Central memory CD8-positive, alpha-beta T cell (primary cell): ENCODE results near the gene SPATA13.

Experiments
- ATAC-seq: fragments of 150-1000 bp; cut with Tn5 transposase; replicated peaks from 2 replicates; pipeline ENCODE4 v1.10.0; 2022; ENCODE audit warnings: mild to moderate bottlenecking, moderate FRiP score, moderate number of reproducible peaks; ENCODE audit not compliant: poor library complexity, severe bottlenecking; ENCODE audit errors: extremely low read depth
- DNase-seq, 2 donors: peaks; one replicate each; pipeline ENCODE4 v3.0.0; 2021; ENCODE audit warnings: low spot score in 2 of 2
- H3K27ac Mint-ChIP-seq: one replicate; pipeline ENCODE4 v1.8.0; 2022; ENCODE audit warnings: low read depth, mild to moderate bottlenecking, moderate library complexity, mixed read lengths
- H3K27me3 Mint-ChIP-seq: one replicate; pipeline ENCODE4 v1.8.0; 2022; ENCODE audit warnings: mixed read lengths
- H3K36me3 Mint-ChIP-seq: one replicate; pipeline ENCODE4 v1.8.0; 2022; ENCODE audit warnings: mild to moderate bottlenecking, moderate library complexity, mixed read lengths; ENCODE audit not compliant: insufficient read depth
- H3K4me1 Mint-ChIP-seq: one replicate; pipeline ENCODE4 v1.8.0; 2022; ENCODE audit warnings: mixed read lengths
- H3K4me3 Mint-ChIP-seq: one replicate; pipeline ENCODE4 v1.8.0; 2022; ENCODE audit warnings: mild to moderate bottlenecking, moderate library complexity, mixed read lengths
- H3K9me3 Mint-ChIP-seq: one replicate; pipeline ENCODE4 v1.8.0; 2022; ENCODE audit warnings: mixed read lengths

The SPATA13 gene

GRCh38 chr13:24241336-24241735, 80.8 kb downstream of the SPATA13 start:
- H3K36me3 Mint-ChIP-seq = peaks cover 2% of the 10 kb centered on the region
- H3K9me3 Mint-ChIP-seq = no peaks in the 10 kb centered on the region
- H3K4me1 Mint-ChIP-seq = peaks cover 6% of the 10 kb centered on the region
- ATAC-seq (no peak), DNase-seq (no peak)
- H3K27ac Mint-ChIP-seq = no peak overlapping the region
- H3K4me3 Mint-ChIP-seq = no peak overlapping the region
- H3K27me3 Mint-ChIP-seq = no peaks in the 10 kb centered on the region

GRCh38 chr13:24242100-24242499, 81.6 kb downstream of the SPATA13 start:
- no peaks in the 10 kb centered on the region for H3K9me3 Mint-ChIP-seq
- no peak overlapping the region for H3K4me3 Mint-ChIP-seq
- DNase-seq (no peak), ATAC-seq (no peak)
- H3K27me3 Mint-ChIP-seq = no peaks in the 10 kb centered on the region
- peaks cover 2% of the 10 kb centered on the region for H3K36me3 Mint-ChIP-seq
- H3K27ac Mint-ChIP-seq = no peak overlapping the region
- peaks cover 5% of the 10 kb centered on the region for H3K4me1 Mint-ChIP-seq

GRCh38 chr13:24243302-24243701, 82.8 kb downstream of the SPATA13 start:
- no peaks in the 10 kb centered on the region for H3K27me3 Mint-ChIP-seq
- no peak overlapping the region for H3K4me3 Mint-ChIP-seq
- peaks cover 2% of the 10 kb centered on the region for H3K36me3 Mint-ChIP-seq
- H3K4me1 Mint-ChIP-seq = no peaks in the 10 kb centered on the region
- DNase-seq (no peak), ATAC-seq (no peak)
- H3K27ac Mint-ChIP-seq = no peak overlapping the region
- no peaks in the 10 kb centered on the region for H3K9me3 Mint-ChIP-seq

GRCh38 chr13:24244802-24245201, 84.3 kb downstream of the SPATA13 start:
- peaks cover 3% of the 10 kb centered on the region for H3K4me1 Mint-ChIP-seq
- ATAC-seq (no peak), DNase-seq (no peak)
- H3K27ac Mint-ChIP-seq = no peak overlapping the region
- no peaks in the 10 kb centered on the region for H3K9me3 Mint-ChIP-seq
- H3K4me3 Mint-ChIP-seq = no peak overlapping the region
- peaks cover 2% of the 10 kb centered on the region for H3K36me3 Mint-ChIP-seq
- no peaks in the 10 kb centered on the region for H3K27me3 Mint-ChIP-seq

- no peak overlapping the region for H3K27ac Mint-ChIP-seq
- H3K4me1 Mint-ChIP-seq = peaks cover 23% of the 10 kb centered on the region
- ATAC-seq = no peak
- no peak overlapping the region for H3K4me3 Mint-ChIP-seq
- DNase-seq = no peak
- no peaks in the 10 kb centered on the region for H3K9me3 Mint-ChIP-seq
- peaks cover 7% of the 10 kb centered on the region for H3K36me3 Mint-ChIP-seq
- no peaks in the 10 kb centered on the region for H3K27me3 Mint-ChIP-seq
Measured at GRCh38 chr13:24247016-24247415, 86.5 kb downstream of the SPATA13 start.

- no peaks in the 10 kb centered on the region for H3K9me3 Mint-ChIP-seq
- no peaks in the 10 kb centered on the region for H3K27me3 Mint-ChIP-seq
- no peak for DNase-seq
- peak overlapping the region; percentile 92 for H3K4me3 Mint-ChIP-seq
- H3K27ac Mint-ChIP-seq = peak overlapping the region; percentile 95
- peaks cover 25% of the 10 kb centered on the region for H3K36me3 Mint-ChIP-seq
- H3K4me1 Mint-ChIP-seq = peaks cover 49% of the 10 kb centered on the region
- no peak for ATAC-seq
Measured at GRCh38 chr13:24249624-24250023, 89.1 kb downstream of the SPATA13 start.

- Mint-ChIP-seq H3K27ac (peak overlapping the region; percentile 95), H3K36me3 (peaks cover 32% of the 10 kb centered on the region), H3K27me3 (no peaks in the 10 kb centered on the region), H3K9me3 (no peaks in the 10 kb centered on the region), H3K4me1 (peaks cover 58% of the 10 kb centered on the region), H3K4me3 (peak overlapping the region; percentile 92)
- DNase-seq = no peak
- no peak for ATAC-seq
Measured at GRCh38 chr13:24250376-24251057, 90.0 kb downstream of the SPATA13 start.

- Mint-ChIP-seq H3K4me3 (peak overlapping the region; percentile 92), H3K9me3 (no peaks in the 10 kb centered on the region), H3K36me3 (peaks cover 38% of the 10 kb centered on the region), H3K27me3 (no peaks in the 10 kb centered on the region), H3K27ac (peak overlapping the region; percentile 95), H3K4me1 (peaks cover 67% of the 10 kb centered on the region)
- ATAC-seq (peak; percentile 85), DNase-seq (peak; percentile 69 to 85)
Measured at GRCh38 chr13:24251525-24251924, 91.0 kb downstream of the SPATA13 start.

- H3K4me3 Mint-ChIP-seq = peak overlapping the region; percentile 92
- H3K4me1 Mint-ChIP-seq = peaks cover 73% of the 10 kb centered on the region
- no peaks in the 10 kb centered on the region for H3K9me3 Mint-ChIP-seq
- ATAC-seq (no peak), DNase-seq (no peak)
- no peaks in the 10 kb centered on the region for H3K27me3 Mint-ChIP-seq
- peaks cover 44% of the 10 kb centered on the region for H3K36me3 Mint-ChIP-seq
- H3K27ac Mint-ChIP-seq = peak overlapping the region; percentile 95
Measured at GRCh38 chr13:24252136-24252535, 91.6 kb downstream of the SPATA13 start.

- peak overlapping the region; percentile 92 for H3K4me3 Mint-ChIP-seq
- H3K27me3 Mint-ChIP-seq = no peaks in the 10 kb centered on the region
- ATAC-seq = peak; percentile 6
- peaks cover 55% of the 10 kb centered on the region for H3K36me3 Mint-ChIP-seq
- no peaks in the 10 kb centered on the region for H3K9me3 Mint-ChIP-seq
- no peak for DNase-seq
- H3K27ac Mint-ChIP-seq = peak overlapping the region; percentile 95
- H3K4me1 Mint-ChIP-seq = peaks cover 78% of the 10 kb centered on the region
Measured at GRCh38 chr13:24253520-24254145, 93.1 kb downstream of the SPATA13 start.

GRCh38 chr13:24254146-24254841, 93.8 kb downstream of the SPATA13 start:
- H3K36me3 Mint-ChIP-seq = peaks cover 59% of the 10 kb centered on the region
- DNase-seq = peak in 1 of 2 donors; percentile 69

GRCh38 chr13:24257497-24257896, 97.0 kb downstream of the SPATA13 start:
- Mint-ChIP-seq H3K4me3 (no peak overlapping the region), H3K36me3 (peaks cover 57% of the 10 kb centered on the region), H3K9me3 (no peaks in the 10 kb centered on the region), H3K4me1 (peaks cover 86% of the 10 kb centered on the region), H3K27ac (peak overlapping the region; percentile 65), H3K27me3 (no peaks in the 10 kb centered on the region)
- ATAC-seq (no peak), DNase-seq (no peak)

More at GRCh38 chr13:24254146-24254841, 93.8 kb downstream of the SPATA13 start:
- Mint-ChIP-seq H3K4me3 (peak overlapping the region; percentile 92), H3K4me1 (peaks cover 85% of the 10 kb centered on the region), H3K9me3 (no peaks in the 10 kb centered on the region), H3K27ac (peak overlapping the region; percentile 95), H3K27me3 (no peaks in the 10 kb centered on the region)
- peak; percentile 63 for ATAC-seq
